ENCODE results near the gene MYBPH. TPM values are rescaled to one million over a fixed set of nuclear protein-coding genes. Genes with fewer than 3 reads are reported as not detected.
A peak's percentile ranks its signal among the peaks of the same experiment; 100 is the strongest.

MYBPH gene
- total RNA-seq, 1 experiment from 2014 or later: not detected

- no peak overlapping the region for H2AFZ ChIP-seq (ENCODE audit: low read length)
- no peak overlapping the region for H3T11ph ChIP-seq (ENCODE audit: low read length)
- TF ChIP-seq, protein P1, sequence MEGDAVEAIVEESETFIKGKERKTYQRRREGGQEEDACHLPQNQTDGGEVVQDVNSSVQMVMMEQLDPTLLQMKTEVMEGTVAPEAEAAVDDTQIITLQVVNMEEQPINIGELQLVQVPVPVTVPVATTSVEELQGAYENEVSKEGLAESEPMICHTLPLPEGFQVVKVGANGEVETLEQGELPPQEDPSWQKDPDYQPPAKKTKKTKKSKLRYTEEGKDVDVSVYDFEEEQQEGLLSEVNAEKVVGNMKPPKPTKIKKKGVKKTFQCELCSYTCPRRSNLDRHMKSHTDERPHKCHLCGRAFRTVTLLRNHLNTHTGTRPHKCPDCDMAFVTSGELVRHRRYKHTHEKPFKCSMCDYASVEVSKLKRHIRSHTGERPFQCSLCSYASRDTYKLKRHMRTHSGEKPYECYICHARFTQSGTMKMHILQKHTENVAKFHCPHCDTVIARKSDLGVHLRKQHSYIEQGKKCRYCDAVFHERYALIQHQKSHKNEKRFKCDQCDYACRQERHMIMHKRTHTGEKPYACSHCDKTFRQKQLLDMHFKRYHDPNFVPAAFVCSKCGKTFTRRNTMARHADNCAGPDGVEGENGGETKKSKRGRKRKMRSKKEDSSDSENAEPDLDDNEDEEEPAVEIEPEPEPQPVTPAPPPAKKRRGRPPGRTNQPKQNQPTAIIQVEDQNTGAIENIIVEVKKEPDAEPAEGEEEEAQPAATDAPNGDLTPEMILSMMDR (conservative IDR thresholded peaks at IDR 0.05): no peak
- no peak overlapping the region for H2BK15ac ChIP-seq (ENCODE audit: low read depth, low read length)
- no peak for DNase-seq
- H3K4me1 Mint-ChIP-seq: peaks cover 29 to 41% of the 10 kb centered on the region in 2 experiments
- H3K4me1 ChIP-seq (ENCODE audit: insufficient read depth, low read length): peaks cover 6% of the 10 kb centered on the region; the same call in 1 of the 2 replicates
- H4K5ac ChIP-seq (ENCODE audit: insufficient read length, low read depth, low read length): no peak overlapping the region
- no peaks in the 10 kb centered on the region; a peak in 2 of 5 replicates for H3K9me3 Mint-ChIP-seq
- peak overlapping the region; percentile 20; the same call in 1 of the 2 replicates for H3K14ac ChIP-seq (ENCODE audit: insufficient read depth, low read length)
- H2AK5ac ChIP-seq (ENCODE audit: insufficient read length, low read length): no peak overlapping the region
- no peaks in the 10 kb centered on the region for H3K36me3 Mint-ChIP-seq (ENCODE audit: insufficient read depth in 1 of 3, low read depth in 3 of 3)
- H3K27ac Mint-ChIP-seq: peak overlapping the region in 1 of 3 experiments; percentile 44; a peak in 2 of 7 replicates
- no peaks in the 10 kb centered on the region for H3K79me2 ChIP-seq (ENCODE audit: insufficient read depth, low read length)
- no peak overlapping the region for H3K56ac ChIP-seq (ENCODE audit: insufficient read length, low read depth, low read length)
- H2BK120ac ChIP-seq (ENCODE audit: low read depth, low read length, poor library complexity, severe bottlenecking): no peak overlapping the region
- H2BK12ac ChIP-seq (ENCODE audit: insufficient read length, low read depth, low read length): no peak overlapping the region
- no peak overlapping the region for H3K9ac ChIP-seq (ENCODE audit: extremely low read depth, insufficient read length, low read length)
- no peak overlapping the region for H4K91ac ChIP-seq (ENCODE audit: insufficient read length, low read depth, low read length)
- H3K18ac ChIP-seq (ENCODE audit: insufficient read length, low read depth, low read length): no peak overlapping the region
- H3K79me1 ChIP-seq (ENCODE audit: insufficient read depth, low read depth, low read length, poor library complexity, severe bottlenecking): no peaks in the 10 kb centered on the region
- H3K27me3 Mint-ChIP-seq (ENCODE audit: low read depth): no peaks in the 10 kb centered on the region; the same call in 1 of the 2 replicates
- no peak overlapping the region for H3K4me2 ChIP-seq (ENCODE audit: insufficient read depth, insufficient read length, low read length)
- H4K8ac ChIP-seq (replicated peaks; ENCODE audit: insufficient read length, low read depth, low read length): no peak overlapping the region
- WGBS (ENCODE audit: extremely low coverage, insufficient read length, low lambda C conversion rate): no CpG with 5 or more reads among the region's 4 CpGs
- H3K23ac ChIP-seq (ENCODE audit: insufficient read length, low read depth, low read length): no peak overlapping the region
- H2BK20ac ChIP-seq (ENCODE audit: low read depth, low read length, poor library complexity, severe bottlenecking): no peak overlapping the region
- no peak overlapping the region for H3K4ac ChIP-seq (ENCODE audit: low read depth, low read length)
- no peaks in the 10 kb centered on the region for H4K20me1 ChIP-seq (ENCODE audit: control insufficient read depth, insufficient read depth, insufficient read length)
- H3K23me2 ChIP-seq (ENCODE audit: insufficient read length, low read depth, low read length, poor library complexity, severe bottlenecking): peaks cover 3% of the 10 kb centered on the region
- 0 out of 5 replicates have a peak overlapping the region, but pooled peaks of 1 of the 2 experiments have one; percentile 11 for H3K4me3 Mint-ChIP-seq
- H3K27me3 ChIP-seq (ENCODE audit: insufficient read depth, low read length): no peaks in the 10 kb centered on the region
- H3K27ac ChIP-seq (ENCODE audit: insufficient read length, low read depth, low read length): no peak overlapping the region
- no peaks in the 10 kb centered on the region for H3K9me3 ChIP-seq (ENCODE audit: control insufficient read depth, low read depth, low read length)
- no peak overlapping the region for H2BK5ac ChIP-seq (ENCODE audit: insufficient read length, low read length)
Measured at GRCh38 chr1:203185585-203185984, 10.0 kb upstream of the MYBPH start.

Data from H9 (cell line).